ENCODE results near the gene CDKN2D.

- no peak for TF ChIP-seq CTCF (IDR thresholded peaks at IDR 0.05 in 2 of 3, conservative IDR thresholded peaks at IDR 0.05 in 1 of 3; ENCODE audit: borderline replicate concordance in 1 of 3, insufficient read depth in 1 of 3, low read depth in 2 of 3, low read length in 2 of 3)
- no peak for TF ChIP-seq ATF3 (IDR thresholded peaks at IDR 0.05)
- no peak for TF ChIP-seq POLR2A (IDR thresholded peaks at IDR 0.05; ENCODE audit: borderline replicate concordance, extremely low read depth, insufficient read depth, insufficient read length)
- no peak for TF ChIP-seq ZBTB33 (IDR thresholded peaks at IDR 0.05; ENCODE audit: extremely low read depth, insufficient replicate concordance, low read length)
- TF ChIP-seq EZH2phosphoT487 (IDR thresholded peaks at IDR 0.05; ENCODE audit: borderline replicate concordance), result no peak
- TF ChIP-seq CEBPB (IDR thresholded peaks at IDR 0.05; ENCODE audit: low read depth), result no peak
- TF ChIP-seq SIN3A (IDR thresholded peaks at IDR 0.05; ENCODE audit: low read depth), result peak; percentile 96
- TF ChIP-seq YY1 (IDR thresholded peaks at IDR 0.05; ENCODE audit: extremely low read depth, insufficient replicate concordance, low read depth, low read length), result peak; percentile 32
- no peak for TF ChIP-seq FOSL1 (IDR thresholded peaks at IDR 0.05; ENCODE audit: low read depth)
- TF ChIP-seq REST (IDR thresholded peaks at IDR 0.05; ENCODE audit: low read depth), result no peak
- no peak for TF ChIP-seq ZNF274 (IDR thresholded peaks at IDR 0.05; ENCODE audit: low read depth, low read length)
- no peak for TF ChIP-seq EZH2 (IDR thresholded peaks at IDR 0.05)
- TF ChIP-seq RAD21 (IDR thresholded peaks at IDR 0.05; ENCODE audit: low read depth), result no peak
- no peak for TF ChIP-seq TCF7L2 (IDR thresholded peaks at IDR 0.05; ENCODE audit: borderline replicate concordance, extremely low read depth, insufficient read depth, insufficient read length)
These were observed at the start of gene CDKN2D for GRCh38 chr19:10568826-10569651.

Measured in HCT116 (cell line).